Neural progenitor cell (in vitro differentiated cells): ENCODE measurements around the gene EXOSC10. TPM values are rescaled to one million over a fixed set of nuclear protein-coding genes. Genes with fewer than 3 reads are reported as not detected.

Experiments
- DNase-seq: peaks from one replicate; pipeline ENCODE4 v3.0.0-alpha.2; 2016; ENCODE audit warnings: low spot score
- H2AFZ ChIP-seq: fragments of 200-600 bp; sonication (generic); replicated peaks from 2 replicates; pipeline ENCODE4 v1.6.1; 2016; ENCODE audit warnings: antibody characterized with exemption
- H3F3A ChIP-seq: fragments of 200-600 bp; sonication (generic); 2 replicates; pipeline ENCODE4 v1.6.1; 2016; ENCODE audit warnings: antibody characterized with exemption, low read depth
- H3K27ac ChIP-seq: fragments of 200-600 bp; sonication (generic); 2 replicates; pipeline ENCODE4 v1.5.1; 2016; ENCODE audit warnings: mild to moderate bottlenecking
- H3K27me3 ChIP-seq: fragments of 200-600 bp; sonication (generic); 2 replicates; pipeline ENCODE4 v1.6.1; 2016; ENCODE audit warnings: mild to moderate bottlenecking, moderate library complexity
- H3K36me3 ChIP-seq: fragments of 200-600 bp; sonication (generic); 2 replicates; pipeline ENCODE4 v1.5.1; 2016
- H3K4me1 ChIP-seq: fragments of 200-600 bp; sonication (generic); 2 replicates; pipeline ENCODE4 v1.6.1; 2016; ENCODE audit warnings: mixed run types
- H3K4me2 ChIP-seq: fragments of 200-600 bp; sonication (generic); 2 replicates; pipeline ENCODE4 v1.6.1; 2016
- H3K4me3 ChIP-seq: fragments of 200-600 bp; sonication (generic); 2 replicates; pipeline ENCODE4 v1.5.1; 2016
- H3K79me2 ChIP-seq: fragments of 200-600 bp; sonication (generic); 2 replicates; pipeline ENCODE4 v1.6.1; 2016; ENCODE audit warnings: low read depth
- H3K9ac ChIP-seq: fragments of 200-600 bp; sonication (generic); 2 replicates; pipeline ENCODE4 v1.6.1; 2016
- H3K9me3 ChIP-seq: fragments of 200-600 bp; sonication (generic); 2 replicates; pipeline ENCODE4 v1.5.1; 2016; ENCODE audit warnings: low read depth
- H4K20me1 ChIP-seq: fragments of 200-600 bp; sonication (generic); 2 replicates; pipeline ENCODE4 v1.6.1; 2016; ENCODE audit warnings: low read depth
- H3K27ac Mint-ChIP-seq: 3 replicates; pipeline ENCODE4 v1.8.0; 2021; ENCODE audit warnings: mixed read lengths
- H3K27me3 Mint-ChIP-seq: 2 replicates; pipeline ENCODE4 v1.8.0; 2022; ENCODE audit warnings: low read depth, mild to moderate bottlenecking, inconsistent platforms, moderate library complexity, mixed read lengths; ENCODE audit not compliant: insufficient read depth
- H3K36me3 Mint-ChIP-seq: 3 replicates; pipeline ENCODE4 v1.8.0; 2021; ENCODE audit warnings: mixed read lengths
- H3K4me1 Mint-ChIP-seq: 3 replicates; pipeline ENCODE4 v1.8.0; 2021; ENCODE audit warnings: mixed read lengths
- H3K4me3 Mint-ChIP-seq: 3 replicates; pipeline ENCODE4 v1.8.0; 2021; ENCODE audit warnings: mild to moderate bottlenecking, moderate library complexity, mixed read lengths
- H3K9me3 Mint-ChIP-seq: 3 replicates; pipeline ENCODE4 v1.8.0; 2020; ENCODE audit warnings: mixed read lengths
- CTCF ChIP-seq: fragments of 200-600 bp; sonication (generic); IDR thresholded peaks from 2 replicates; pipeline ENCODE4 v1.5.1; 2017; ENCODE audit warnings: antibody characterized with exemption, mild to moderate bottlenecking
- EZH2 ChIP-seq: fragments of 200-600 bp; sonication (generic); IDR thresholded peaks from 2 replicates; pipeline ENCODE4 v1.6.1; 2017; ENCODE audit warnings: antibody characterized with exemption, mild to moderate bottlenecking, moderate library complexity
- EZH2phosphoT487 ChIP-seq: fragments of 200-600 bp; sonication (generic); IDR thresholded peaks from 2 replicates; pipeline ENCODE4 v1.6.1; 2017; ENCODE audit warnings: antibody characterized with exemption
- total RNA-seq: library from RNA; depleted of rRNA; stranded (reverse); fragments of >200 nt; gene quantifications from 2 replicates; pipeline ENCODE4 v1.2.3, GENCODE V29; 2015; ENCODE audit warnings: low replicate concordance

The EXOSC10 gene
- total RNA-seq, 1 donor from 2014 or later = 102 TPM

- Histone ChIP-seq H4K20me1 (peaks cover 48% of the 10 kb centered on the region), H3K9me3 (no peaks in the 10 kb centered on the region), H3K36me3 (peaks cover 35% of the 10 kb centered on the region), H3K27ac (peak overlapping the region; percentile 6), H3K4me2 (no peak overlapping the region), H3K27me3 (no peaks in the 10 kb centered on the region), H3K79me2 (peaks cover 13% of the 10 kb centered on the region), H3K4me3 (no peak overlapping the region), H3K4me1 (no peaks in the 10 kb centered on the region), H3F3A (peaks cover 73% of the 10 kb centered on the region), H3K9ac (no peak overlapping the region), H2AFZ (no peak overlapping the region)
- Mint-ChIP-seq H3K4me1 (no peaks in the 10 kb centered on the region), H3K4me3 (no peak overlapping the region), H3K9me3 (no peaks in the 10 kb centered on the region), H3K27ac (no peak overlapping the region), H3K27me3 (peaks cover 2% of the 10 kb centered on the region), H3K36me3 (peaks cover 30% of the 10 kb centered on the region)
- no peak for DNase-seq
- TF ChIP-seq EZH2phosphoT487 (no peak), EZH2 (no peak), CTCF (no peak)
Measured at GRCh38 chr1:11025618-11026017, 74.1 kb downstream of the EXOSC10 start.

- H3K4me1 ChIP-seq = no peaks in the 10 kb centered on the region
- peaks cover 72% of the 10 kb centered on the region for H3F3A ChIP-seq
- no peak overlapping the region for H3K4me3 ChIP-seq
- peaks cover 32% of the 10 kb centered on the region for H3K36me3 Mint-ChIP-seq
- H3K79me2 ChIP-seq = peaks cover 21% of the 10 kb centered on the region
- no peak for DNase-seq
- peak overlapping the region; percentile 24 for H3K4me3 Mint-ChIP-seq
- H3K9me3 Mint-ChIP-seq = no peaks in the 10 kb centered on the region
- no peak overlapping the region for H2AFZ ChIP-seq
- no peaks in the 10 kb centered on the region for H3K4me1 Mint-ChIP-seq
- H3K27ac Mint-ChIP-seq = no peak overlapping the region
- peak overlapping the region; percentile 10 for H3K9ac ChIP-seq
- H4K20me1 ChIP-seq = peaks cover 54% of the 10 kb centered on the region
- no peak for TF ChIP-seq EZH2phosphoT487
- no peak for TF ChIP-seq EZH2
- TF ChIP-seq CTCF = no peak
- H3K27ac ChIP-seq = no peak overlapping the region
- peaks cover 41% of the 10 kb centered on the region for H3K36me3 ChIP-seq
- H3K4me2 ChIP-seq = no peak overlapping the region
- H3K9me3 ChIP-seq = no peaks in the 10 kb centered on the region
- no peaks in the 10 kb centered on the region for H3K27me3 ChIP-seq
- H3K27me3 Mint-ChIP-seq = peaks cover 2% of the 10 kb centered on the region
Measured at GRCh38 chr1:11024874-11025203, 74.8 kb downstream of the EXOSC10 start.

GRCh38 chr1:11024154-11024873 lies 75.4 kb downstream of the EXOSC10 start:
- no peak for DNase-seq
- Mint-ChIP-seq H3K9me3 (no peaks in the 10 kb centered on the region), H3K36me3 (peaks cover 32% of the 10 kb centered on the region), H3K27me3 (peaks cover 2% of the 10 kb centered on the region), H3K4me1 (no peaks in the 10 kb centered on the region), H3K27ac (no peak overlapping the region), H3K4me3 (no peak overlapping the region)
- no peaks in the 10 kb centered on the region for H3K4me1 ChIP-seq
- peaks cover 56% of the 10 kb centered on the region for H4K20me1 ChIP-seq
- H3K27me3 ChIP-seq = no peaks in the 10 kb centered on the region
- no peak overlapping the region for H3K4me3 ChIP-seq
- peaks cover 22% of the 10 kb centered on the region for H3K79me2 ChIP-seq
- H3K4me2 ChIP-seq = no peak overlapping the region
- H3K27ac ChIP-seq = no peak overlapping the region
- H3K9me3 ChIP-seq = no peaks in the 10 kb centered on the region
- H3F3A ChIP-seq = peaks cover 69% of the 10 kb centered on the region
- H3K36me3 ChIP-seq = peaks cover 43% of the 10 kb centered on the region
- H2AFZ ChIP-seq = no peak overlapping the region
- peak overlapping the region; percentile 10 for H3K9ac ChIP-seq
- TF ChIP-seq EZH2phosphoT487 (no peak), CTCF (no peak), EZH2 (no peak)
